Measurements from ENCODE around the gene SEPTIN8.

- TF ChIP-seq CTCF (conservative IDR thresholded peaks at IDR 0.05) = no peak
- TF ChIP-seq EZH2 (IDR thresholded peaks at IDR 0.05; ENCODE audit: low read depth) = no peak
These were observed 32.4 kb downstream of the SEPTIN8 start for GRCh38 chr5:132744659-132745058.

Data from PC-9 (cell line).